Skin epidermis (tissue), 12 donors: ENCODE data around the gene RPS16.

Experiments
- H3K27ac ChIP-seq, 21 experiments: fragments of 200-600 bp; sonication (generic) in 11 of 21; one replicate each; pipeline ENCODE4 v1.5.0; 2020; ENCODE audit warnings: mild to moderate bottlenecking in 3 of 21, inconsistent platforms in 2 of 21, moderate library complexity in 2 of 21
- H3K4me3 ChIP-seq, 7 experiments: fragments of 200-600 bp; sonication (generic) in 2 of 7; one replicate each; pipeline ENCODE4 v1.5.0; 2020; ENCODE audit warnings: inconsistent platforms in 2 of 7, mild to moderate bottlenecking in 2 of 7, moderate library complexity in 1 of 7

RPS16 gene

GRCh38 chr19:39425744-39426143 lies 10.0 kb downstream of the RPS16 start:
- H3K27ac ChIP-seq: no peak overlapping the region

GRCh38 chr19:39424934-39425333 lies 10.8 kb downstream of the RPS16 start:
- Histone ChIP-seq H3K27ac (no peak overlapping the region), H3K4me3 (no peak overlapping the region)

More at GRCh38 chr19:39425744-39426143, 10.0 kb downstream of the RPS16 start:
- H3K4me3 ChIP-seq: no peak overlapping the region

- Histone ChIP-seq H3K27ac (no peak overlapping the region), H3K4me3 (no peak overlapping the region)
Measured at GRCh38 chr19:39423258-39424086, 12.3 kb downstream of the RPS16 start.

GRCh38 chr19:39422020-39422419 lies 13.7 kb downstream of the RPS16 start:
- H3K27ac ChIP-seq: no peak overlapping the region
- H3K4me3 ChIP-seq: no peak overlapping the region

DNA sequence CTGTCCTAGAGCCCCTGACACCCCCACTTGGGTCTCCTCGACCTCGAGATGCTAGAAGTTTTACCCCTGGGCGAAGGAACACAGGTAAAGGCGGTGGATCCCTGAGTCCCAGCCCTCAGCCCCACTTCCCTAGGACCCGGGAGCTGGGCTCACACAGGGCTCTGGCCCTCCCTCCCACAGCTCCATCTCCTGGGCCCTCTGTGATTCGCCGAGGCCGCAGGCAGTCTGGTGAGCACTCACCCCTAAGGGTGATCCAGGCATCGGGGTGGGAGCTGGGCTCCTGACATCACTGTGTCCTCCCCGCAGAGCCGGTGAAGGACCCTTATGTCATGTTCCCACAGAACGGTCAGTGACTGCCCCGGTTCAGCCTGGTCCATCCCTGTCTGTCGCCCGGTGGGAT lies 15.0 kb downstream of the RPS16 start:
- Histone ChIP-seq H3K27ac (no peak overlapping the region), H3K4me3 (no peak overlapping the region)

- H3K27ac ChIP-seq: no peak overlapping the region
- H3K4me3 ChIP-seq: no peak overlapping the region
Measured at GRCh38 chr19:39419003-39419402, 16.7 kb downstream of the RPS16 start.

DNA sequence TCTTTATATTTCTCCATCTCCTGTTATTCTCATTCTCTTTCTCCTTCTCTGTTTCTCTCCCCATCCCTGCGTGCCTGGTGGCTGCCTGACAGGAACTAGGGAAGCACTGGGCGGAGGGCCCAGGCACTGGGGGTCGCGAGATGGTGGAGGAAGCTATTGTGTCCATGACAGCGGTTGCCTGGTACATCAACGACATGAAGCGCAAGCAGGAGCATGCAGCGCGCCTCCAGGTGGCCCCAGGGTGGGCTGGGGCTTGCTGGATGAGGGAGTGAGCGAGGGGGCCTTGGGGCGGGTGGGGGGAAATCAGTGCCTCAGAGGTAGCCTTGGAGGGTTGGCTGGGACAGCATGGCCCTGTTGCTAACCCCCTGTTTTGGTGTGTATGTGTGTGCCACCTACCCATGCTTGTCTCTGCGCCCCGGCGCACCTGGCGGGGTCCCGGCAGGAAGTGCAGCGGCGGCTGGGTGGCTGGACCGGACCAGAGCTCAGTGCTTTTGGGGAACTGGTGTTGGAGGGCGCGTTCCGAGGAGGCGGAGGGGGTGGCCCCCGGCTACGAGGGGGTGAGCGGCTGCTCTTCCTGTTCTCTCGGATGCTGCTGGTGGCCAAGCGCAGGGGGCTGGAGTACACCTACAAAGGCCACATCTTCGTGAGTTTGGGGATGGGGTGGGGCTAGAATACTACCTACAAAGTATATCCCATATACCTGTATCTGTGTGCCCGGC lies 18.1 kb downstream of the RPS16 start:
- H3K27ac ChIP-seq: no peak overlapping the region
- H3K4me3 ChIP-seq: no peak overlapping the region

GRCh38 chr19:39416152-39417120 lies 19.3 kb downstream of the RPS16 start:
- Histone ChIP-seq H3K4me3 (peak overlapping the region in 1 of 7 experiments; percentile 3), H3K27ac (peak overlapping the region in 2 of 21 experiments; percentile 14 to 87)

DNA sequence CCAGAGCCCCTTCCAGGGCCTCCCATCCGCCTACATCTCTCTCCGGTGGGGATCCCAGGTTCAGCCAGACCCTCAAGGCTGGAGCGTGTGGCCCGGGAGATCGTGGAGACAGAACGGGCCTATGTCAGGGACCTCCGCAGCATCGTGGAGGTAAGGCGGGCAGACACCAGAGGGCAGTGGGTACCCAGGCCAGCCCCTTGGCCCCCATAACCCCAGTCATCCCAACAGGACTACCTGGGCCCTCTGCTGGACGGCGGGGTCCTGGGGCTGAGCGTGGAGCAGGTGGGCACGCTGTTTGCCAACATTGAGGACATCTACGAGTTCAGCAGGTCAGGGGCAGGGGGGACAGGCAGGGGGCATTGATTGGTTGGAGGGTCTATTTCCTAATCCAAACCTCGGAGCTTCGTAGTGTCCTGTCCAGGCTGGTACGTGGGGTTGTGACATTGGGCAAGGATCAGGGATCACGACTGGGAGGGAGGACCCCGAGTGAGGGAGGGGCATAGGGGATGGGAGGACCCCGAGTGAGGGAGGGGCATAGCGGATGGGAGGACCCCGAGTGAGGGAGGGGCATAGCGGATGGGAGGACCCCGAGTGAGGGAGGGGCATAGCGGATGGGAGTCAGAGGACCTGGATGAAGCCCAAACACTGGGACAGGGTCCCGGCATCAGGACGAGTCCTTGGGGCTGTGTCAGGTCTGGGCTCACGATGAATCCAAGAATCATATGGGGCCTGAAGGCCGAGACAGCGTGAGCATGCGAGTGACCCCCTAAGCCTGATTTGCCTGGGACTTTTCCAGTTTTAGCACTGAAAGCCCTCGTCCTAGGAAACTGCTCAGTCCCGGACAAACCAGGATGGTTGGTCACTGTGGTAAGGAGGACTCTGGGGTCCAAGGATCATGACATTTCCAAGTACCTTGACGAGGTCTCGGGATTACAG lies 20.4 kb downstream of the RPS16 start:
- peak overlapping the region in 4 of 21 experiments; percentile 53 to 100 (median 89) for H3K27ac ChIP-seq
- peak overlapping the region in 2 of 7 experiments; percentile 54 to 82 for H3K4me3 ChIP-seq

- H3K27ac ChIP-seq: peak overlapping the region; percentile 52 to 100 (median 91)
- H3K4me3 ChIP-seq: peak overlapping the region; percentile 54 to 89 (median 82)
Measured at GRCh38 chr19:39413911-39414608, 21.7 kb downstream of the RPS16 start.

DNA sequence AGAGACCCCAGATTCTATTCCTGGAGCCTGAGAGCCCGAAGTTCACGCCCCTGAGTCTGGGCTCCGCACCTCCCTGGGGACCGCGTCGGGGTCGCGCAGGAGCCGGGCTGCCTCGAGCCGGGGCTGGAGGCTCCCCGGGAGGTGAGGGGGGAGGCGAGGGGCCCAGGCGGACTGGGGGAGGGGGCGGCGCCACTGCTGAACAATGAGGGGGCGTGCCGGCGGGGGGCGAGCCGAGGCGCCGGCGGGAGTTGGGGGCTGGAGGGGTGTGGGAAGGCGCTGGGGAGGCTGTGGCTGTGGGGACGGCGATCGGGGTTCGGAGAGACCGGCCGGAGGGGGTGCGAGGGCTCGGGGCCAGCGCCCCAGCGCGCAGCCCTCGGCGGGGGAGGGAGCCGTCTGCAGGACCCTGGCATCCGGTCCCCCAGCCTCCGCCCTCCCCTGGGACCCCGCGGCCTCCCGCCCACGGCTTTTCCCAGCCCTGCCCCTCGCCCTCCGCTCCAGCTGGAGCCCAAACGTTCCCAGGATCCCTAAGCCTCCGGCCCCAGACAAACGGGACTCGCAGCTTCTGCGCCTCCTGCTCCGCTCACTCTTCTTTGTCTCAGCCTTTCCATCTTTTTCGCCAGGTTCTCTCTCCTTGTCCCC lies 22.4 kb downstream of the RPS16 start:
- peak overlapping the region; percentile 54 to 89 (median 82) for H3K4me3 ChIP-seq
- H3K27ac ChIP-seq: peak overlapping the region; percentile 52 to 100 (median 91)

- peak overlapping the region; percentile 54 to 89 (median 82) for H3K4me3 ChIP-seq
- H3K27ac ChIP-seq: peak overlapping the region; percentile 64 to 100 (median 91)
Measured at GRCh38 chr19:39412867-39413271, 22.9 kb downstream of the RPS16 start.

DNA sequence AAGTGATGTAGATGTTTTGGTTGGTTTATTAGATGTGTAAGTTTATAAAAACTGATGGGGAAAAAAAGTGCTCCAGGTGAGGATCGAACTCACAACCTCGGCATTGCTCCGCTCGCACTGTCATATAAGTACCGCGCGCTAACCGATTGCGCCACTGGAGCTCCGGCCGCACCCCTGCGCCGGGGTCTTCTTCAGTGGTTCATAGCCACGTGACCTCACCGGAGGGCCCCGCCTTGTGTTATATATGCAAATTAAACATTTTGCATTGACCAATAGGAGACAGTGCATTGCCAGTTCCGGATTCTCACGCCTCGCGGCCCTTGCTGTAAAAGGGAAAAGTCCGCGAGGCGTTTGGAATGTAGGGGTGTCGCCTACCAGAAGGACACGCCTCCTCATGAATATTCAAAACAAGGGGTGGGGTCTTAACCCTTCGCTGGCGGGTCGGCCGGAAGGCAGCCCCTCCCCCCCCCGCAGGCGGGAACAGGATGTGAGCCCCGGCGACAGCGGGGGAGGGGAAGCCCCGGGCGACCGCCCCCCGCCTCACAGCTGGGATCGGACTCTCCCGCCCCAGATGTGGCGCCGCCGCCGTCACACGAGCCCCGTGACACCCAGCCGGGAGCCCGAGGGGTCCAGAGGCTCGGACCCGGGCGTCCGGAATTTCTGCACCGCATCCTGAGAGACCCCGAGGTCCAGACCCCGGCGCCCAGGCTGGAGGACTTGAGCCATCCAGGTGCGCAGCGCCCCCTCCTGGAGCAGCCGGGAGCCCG lies 23.5 kb downstream of the RPS16 start, which contains the start of gene PLEKHG2:
TSS of gene PLEKHG2 (plus strand) at position 570 of the 767 bp plus-strand sequence. CDS start 1,418 bp downstream, outside the sequence.
- peak within 1 kb of the TSS; percentile 64 to 100 (median 99) for H3K27ac ChIP-seq

GRCh38 chr19:39411832-39412099 lies 24.0 kb downstream of the RPS16 start:
- peak overlapping the region; percentile 0 to 87 (median 81) for H3K4me3 ChIP-seq

More for the DNA sequence above, 23.5 kb downstream of the RPS16 start, which contains the start of gene PLEKHG2:
- H3K4me3 ChIP-seq: peak within 1 kb of the TSS; percentile 54 to 89 (median 82)

DNA sequence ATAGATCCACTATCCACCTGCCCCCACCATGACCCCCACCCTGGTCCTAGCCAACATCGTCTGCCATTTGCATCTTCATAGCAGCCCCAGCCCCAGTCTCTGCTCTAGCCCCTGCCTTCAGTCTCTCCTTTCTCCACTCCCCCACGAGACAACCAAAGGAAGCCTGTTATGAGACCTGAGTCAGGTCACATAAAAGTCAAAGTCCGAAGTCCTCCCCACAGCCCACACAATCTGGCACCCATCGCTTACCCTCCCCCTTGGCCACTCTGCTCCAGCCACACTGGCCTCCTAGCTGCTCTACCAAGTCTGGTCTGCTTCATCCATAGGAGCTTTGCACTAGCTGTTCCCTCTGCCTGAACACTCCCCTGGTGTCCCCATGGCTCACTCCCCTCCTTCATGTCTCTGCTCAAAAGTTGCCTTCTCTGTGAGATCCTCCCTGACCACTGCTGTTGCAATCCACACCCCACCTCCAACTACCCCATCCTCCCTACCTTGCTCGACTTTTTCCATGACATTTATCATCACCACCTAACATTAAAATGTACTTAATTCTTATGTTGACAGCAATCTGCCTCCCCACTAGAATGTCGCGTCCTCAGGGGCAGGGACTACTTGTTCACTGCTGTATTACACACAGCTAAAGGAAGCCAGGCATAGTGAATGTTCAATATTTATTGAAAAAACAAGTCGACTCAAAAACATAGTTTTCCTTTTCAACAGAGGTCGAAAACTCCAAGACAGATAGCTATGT lies 24.5 kb downstream of the RPS16 start:
- Histone ChIP-seq H3K4me3 (peak overlapping the region in 4 of 7 experiments; percentile 0 to 88 (median 74)), H3K27ac (peak overlapping the region in 20 of 21 experiments; percentile 88 to 100 (median 100))

More at GRCh38 chr19:39411832-39412099, 24.0 kb downstream of the RPS16 start:
- peak overlapping the region in 18 of 21 experiments; percentile 95 to 100 (median 100) for H3K27ac ChIP-seq

DNA sequence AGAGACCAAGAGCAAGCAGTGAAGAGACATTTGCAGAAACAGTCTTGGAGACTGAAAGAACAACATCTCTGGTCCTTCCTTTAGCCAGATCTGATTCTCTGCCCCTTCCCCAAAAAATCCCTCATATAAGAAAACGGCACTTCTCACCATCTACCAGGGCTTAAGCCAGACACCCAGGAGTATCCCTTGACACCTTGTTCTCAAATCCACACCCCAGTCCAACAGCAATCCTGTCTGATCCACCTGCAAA lies 25.0 kb downstream of the RPS16 start:
- Histone ChIP-seq H3K4me3 (peak overlapping the region in 4 of 7 experiments; percentile 2 to 88 (median 74)), H3K27ac (peak overlapping the region; percentile 88 to 100 (median 99))
